HK-2 (cell line): ENCODE results near the gene KCNE5.
"Not testable (repeated sequence)": the region's sequence is repeated elsewhere in the genome, so short reads cannot be mapped to it uniquely, and the experiment has no call there.

Source experiments
- DNase-seq: peaks from one replicate; pipeline ENCODE4 v3.0.0-alpha.2; 2018; ENCODE audit not compliant: unreplicated experiment

Gene KCNE5

GRCh38 chrX:109614951-109615350, 10.0 kb downstream of the KCNE5 start:
- no peak for DNase-seq

- no peak for DNase-seq
These were observed 23.5 kb downstream of the KCNE5 start for GRCh38 chrX:109601486-109601885.

GRCh38 chrX:109600237-109600651, 24.7 kb downstream of the KCNE5 start:
- DNase-seq = peak; percentile 3

GRCh38 chrX:109596015-109596414, 29.0 kb downstream of the KCNE5 start:
- no peak for DNase-seq

- no peak for DNase-seq
These were observed 34.8 kb downstream of the KCNE5 start for GRCh38 chrX:109590176-109590575.

- no peak for DNase-seq
These were observed 39.5 kb downstream of the KCNE5 start for GRCh38 chrX:109585488-109585887.

GRCh38 chrX:109578916-109579315, 46.1 kb downstream of the KCNE5 start:
- no peak for DNase-seq

GRCh38 chrX:109577055-109577454, 47.9 kb downstream of the KCNE5 start:
- DNase-seq = no peak

- not testable (repeated sequence) for DNase-seq
These were observed 48.9 kb downstream of the KCNE5 start for GRCh38 chrX:109576083-109576482.
